Endothelial cell of umbilical vein (primary cell): ENCODE data around the gene CCR7. TPM values are rescaled to one million over a fixed set of nuclear protein-coding genes. Genes with fewer than 3 reads are reported as not detected.

Experiments
- BruUV-seq: library from RNA; stranded (reverse); fragments of 400-500 nt; replicated peaks from 2 replicates; lab custom pipeline; 2021; lab: Mats Ljungman, UMichigan
- CTCF ChIA-PET: fragments of 300-600, 350-600 bp; sonication (Branson Sonifier 250); formaldehyde crosslinking; loops from one replicate; lab custom pipeline; 2021; ENCODE audit warnings: antibody characterized with exemption, inconsistent platforms; lab: Charles Lee
- POLR2A ChIA-PET: fragments of 300-600, 350-600 bp; sonication (Branson Sonifier 250); formaldehyde crosslinking; loops from one replicate; lab custom pipeline; 2021; ENCODE audit warnings: antibody characterized with exemption, inconsistent platforms; lab: Charles Lee
- DNase-seq: peaks from one replicate; pipeline ENCODE4 v3.0.0-alpha.2; 2011; ENCODE audit warnings: low read depth, low spot score
- FAIRE-seq: peaks from 2 replicates; lab custom pipeline; 2011; peaks lifted over from hg19 to GRCh38; lab: Jason Lieb, UNC
- H2AFZ ChIP-seq: 2 replicates; pipeline ENCODE4 v1.6.0; 2012; ENCODE audit warnings: low read depth, low read length, control low read depth, inconsistent platforms
- H3K27ac ChIP-seq: 2 replicates; pipeline ENCODE4 v1.5.1; 2011; ENCODE audit warnings: low read depth, mild to moderate bottlenecking, control low read depth, low read length, moderate library complexity; ENCODE audit not compliant: insufficient read depth
- H3K27me3 ChIP-seq, 2 experiments: 2 replicates each; pipeline versions ENCODE4 v1.6.0 to v1.6.1; 2011; ENCODE audit warnings: low read length in 2 of 2, mixed read lengths in 1 of 2; ENCODE audit not compliant: control insufficient read depth in 2 of 2, insufficient read depth in 2 of 2
- H3K36me3 ChIP-seq, 2 experiments: 2 replicates in 1 of 2; 3 replicates in 1 of 2; pipeline ENCODE4 v1.5.1; 2011; ENCODE audit warnings: low read length in 2 of 2, mild to moderate bottlenecking in 1 of 2, moderate library complexity in 1 of 2; ENCODE audit not compliant: control insufficient read depth in 2 of 2, insufficient read depth in 2 of 2; ENCODE audit errors: extremely low read depth in 1 of 2
- H3K4me1 ChIP-seq: 3 replicates; pipeline ENCODE4 v1.5.1; 2011; ENCODE audit warnings: mild to moderate bottlenecking, low read length; ENCODE audit not compliant: control insufficient read depth, insufficient read depth; ENCODE audit errors: extremely low read depth
- H3K4me2 ChIP-seq: 2 replicates; pipeline ENCODE4 v1.6.1; 2011; ENCODE audit warnings: low read length, control low read depth, mixed read lengths; ENCODE audit not compliant: insufficient read depth
- H3K4me3 ChIP-seq, 3 experiments: fragments of 200-600 bp in 1 of 3; sonication (generic), shearing (Covaris generic) in 1 of 3; replicated peaks in 1 of 3; 2 replicates each; pipeline ENCODE4 v1.5.1; 2011 to 2016; ENCODE audit warnings: control low read depth in 3 of 3, low read length in 3 of 3, mild to moderate bottlenecking in 2 of 3, inconsistent platforms in 1 of 3, low read depth in 1 of 3, moderate library complexity in 1 of 3; ENCODE audit not compliant: insufficient read depth in 1 of 3
- H3K79me2 ChIP-seq: 2 replicates; pipeline ENCODE4 v1.6.0; 2012; ENCODE audit warnings: low read length, inconsistent platforms; ENCODE audit not compliant: control insufficient read depth, insufficient read depth
- H3K9ac ChIP-seq: replicated peaks from 2 replicates; pipeline ENCODE3; 2011; ENCODE audit warnings: low read length, control low read depth; ENCODE audit not compliant: insufficient read depth; ENCODE audit errors: extremely low read depth
- H3K9me1 ChIP-seq: replicated peaks from 3 replicates; pipeline ENCODE4 v1.6.0; 2011; ENCODE audit warnings: mild to moderate bottlenecking, low read length; ENCODE audit not compliant: control insufficient read depth, insufficient read depth; ENCODE audit errors: extremely low read depth
- H3K9me3 ChIP-seq: replicated peaks from 2 replicates; pipeline ENCODE4 v1.5.1; 2012; ENCODE audit warnings: low read length, inconsistent platforms; ENCODE audit not compliant: control insufficient read depth, insufficient read depth
- H4K20me1 ChIP-seq: replicated peaks from 2 replicates; pipeline ENCODE3; 2011; ENCODE audit warnings: mild to moderate bottlenecking, low read length; ENCODE audit not compliant: control insufficient read depth, insufficient read depth; ENCODE audit errors: extremely low read depth
- CTCF ChIP-seq, 2 donors: IDR thresholded peaks; 1 replicate in 1 of 2; 2 replicates in 1 of 2; pipeline ENCODE4 v1.5.1; 2011; ENCODE audit warnings: low read length in 2 of 2, mild to moderate bottlenecking in 2 of 2, moderate library complexity in 2 of 2, control low read depth in 1 of 2, inconsistent platforms in 1 of 2, low read depth in 1 of 2; ENCODE audit not compliant: insufficient read depth in 1 of 2; ENCODE audit errors: extremely low read depth in 1 of 2
- EZH2 ChIP-seq: IDR thresholded peaks from 2 replicates; pipeline ENCODE4 v1.6.1; 2012; ENCODE audit warnings: borderline replicate concordance, low read depth, mild to moderate bottlenecking, moderate library complexity, low read length, inconsistent platforms; ENCODE audit not compliant: severe bottlenecking
- FOS ChIP-seq: IDR thresholded peaks from 2 replicates; pipeline ENCODE4 v1.6.1; 2011; ENCODE audit warnings: mild to moderate bottlenecking, low read length, moderate library complexity, borderline replicate concordance; ENCODE audit not compliant: insufficient read depth
- GATA2 ChIP-seq: IDR thresholded peaks from 2 replicates; pipeline ENCODE4 v1.7.0; 2011; ENCODE audit warnings: low read depth, mild to moderate bottlenecking, moderate library complexity, mixed read lengths, low read length; ENCODE audit not compliant: insufficient read length, insufficient read depth
- JUN ChIP-seq: IDR thresholded peaks from 2 replicates; pipeline ENCODE4 v1.6.1; 2011; ENCODE audit warnings: borderline replicate concordance, low read depth; ENCODE audit not compliant: insufficient read length, insufficient read depth
- MAX ChIP-seq: IDR thresholded peaks from 2 replicates; pipeline ENCODE4 v1.6.1; 2011; ENCODE audit not compliant: insufficient read depth, insufficient read length
- MYC ChIP-seq: IDR thresholded peaks from one replicate; pipeline ENCODE4 v1.6.1; 2011; ENCODE audit warnings: mild to moderate bottlenecking, low read depth, low read length
- POLR2A ChIP-seq: IDR thresholded peaks from 2 replicates; pipeline ENCODE4 v1.6.1; 2012; ENCODE audit warnings: low read depth, mild to moderate bottlenecking, control low read depth, low read length
- POLR2AphosphoS5 ChIP-seq: IDR thresholded peaks from 2 replicates; pipeline ENCODE4 v1.6.1; 2012; ENCODE audit warnings: low read depth, mild to moderate bottlenecking, control low read depth, low read length, moderate library complexity; ENCODE audit not compliant: insufficient read depth
- dilution Hi-C: fragments of 300-500 bp; cut with MboI; formaldehyde crosslinking; loops from one replicate; pipeline ENCODE4 v1.15.0; 2019; ENCODE audit warnings: low sequenced_read_pairs; ENCODE audit not compliant: extremely low pct_ligation_motif_present
- intact Hi-C: fragments of 100-400 bp; cut with micrococcal nuclease; formaldehyde crosslinking; loops from one replicate; pipeline ENCODE4 v1.10.0; 2022
- polyA plus RNA-seq, 4 experiments: library from polyadenylated mRNA; depleted of rRNA in 3 of 4; stranded (reverse) in 3 of 4; unstranded in 1 of 4; fragments of >200 nt; gene quantifications; 2 replicates each; pipeline versions ENCODE4 v1.2.1 to v1.2.3, GENCODE V29; 2011 to 2012; ENCODE audit warnings: missing spikeins in 1 of 4
- total RNA-seq: library from RNA; stranded (reverse); gene quantifications from 2 replicates; pipeline ENCODE4 v1.2.3, GENCODE V29; 2021

Gene CCR7
- total and polyA plus RNA-seq, 2 donors (not counting 3 experiments of a cell fraction or from before 2014, with no cell fraction given) = 0.18 TPM; not detected in 1

GRCh38 chr17:40559564-40559916 lies 5.7 kb downstream of the CCR7 start:
- no peaks in the 10 kb centered on the region for H3K36me3 ChIP-seq
- TF ChIP-seq JUN (no peak), MAX (no peak), MYC (no peak), POLR2AphosphoS5 (no peak), FOS (no peak), CTCF (IDR thresholded peaks at IDR 0.05; ENCODE audit: extremely low read depth in 1 of 2, insufficient read depth in 1 of 2, low read depth in 1 of 2, low read length in 2 of 2) (no peak), EZH2 (no peak), GATA2 (no peak), POLR2A (no peak)
- no peaks in the 10 kb centered on the region for H3K79me2 ChIP-seq
- no peak overlapping the region for H3K9ac ChIP-seq
- DNase-seq = no peak
- no peak overlapping the region for H3K4me2 ChIP-seq
- FAIRE-seq = no peak
- intact Hi-C loops = no loop called here
- no peaks in the 10 kb centered on the region for H4K20me1 ChIP-seq
- no peak overlapping the region for H3K27ac ChIP-seq
- H2AFZ ChIP-seq = no peak overlapping the region
- no TSS peak for BruUV-seq
- ChIA-PET CTCF (interaction anchor here (0.6 to 12.3 kb wide), 50 partner anchors 8 to 355 kb away, joined by 3 to 304 read pairs (median 4); partner anchors contain the start of genes GJD3, TNS4 and TOP2A), POLR2A (no interaction called here)
- peaks cover 18% of the 10 kb centered on the region for H3K4me1 ChIP-seq
- H3K9me1 ChIP-seq = no peaks in the 10 kb centered on the region
- dilution Hi-C loops = no loop called here
- H3K9me3 ChIP-seq = no peaks in the 10 kb centered on the region
- H3K4me3 ChIP-seq = no peak overlapping the region
- H3K27me3 ChIP-seq = peaks cover 12 to 27% of the 10 kb centered on the region in 2 experiments
